ENCODE results near the gene SYK.

Gene SYK

DNA sequence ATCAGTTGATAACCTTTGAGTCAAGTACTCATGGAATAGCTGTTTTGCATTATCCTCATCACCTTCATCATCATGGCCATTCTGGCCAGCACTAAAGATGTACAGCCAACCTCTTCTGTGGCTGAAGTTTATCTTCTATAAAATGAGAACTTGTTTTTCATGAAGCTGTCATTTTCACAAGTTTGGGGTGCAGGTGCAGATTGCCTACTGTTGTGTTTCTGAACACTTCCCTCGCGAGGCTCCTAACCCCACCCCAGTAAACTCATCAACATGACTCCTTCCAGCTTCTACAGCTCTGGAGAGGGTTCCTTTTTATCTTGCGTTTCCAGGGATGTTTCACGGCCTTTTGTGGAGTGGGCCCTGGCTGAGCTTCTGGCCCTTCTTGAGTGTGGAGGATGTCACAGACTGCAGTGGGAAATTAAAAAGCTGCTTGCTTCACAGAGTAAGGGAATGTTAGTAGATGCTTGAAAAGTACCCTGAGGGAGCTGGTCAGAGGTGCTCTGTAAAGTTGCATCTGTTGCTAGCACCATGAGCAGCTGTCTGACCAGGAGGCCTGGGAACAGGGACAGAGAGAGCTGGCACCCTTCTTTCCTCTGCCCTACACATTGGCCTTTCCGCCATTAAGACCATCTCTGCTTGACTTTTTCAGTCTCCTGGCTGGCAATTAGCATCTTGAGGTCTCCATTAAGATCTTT lies 24.9 kb downstream of the SYK start:
- DNase-seq: no peak

- DNase-seq: no peak
Observed at GRCh38 chr9:90827181-90827871, 25.7 kb downstream of the SYK start.

DNA sequence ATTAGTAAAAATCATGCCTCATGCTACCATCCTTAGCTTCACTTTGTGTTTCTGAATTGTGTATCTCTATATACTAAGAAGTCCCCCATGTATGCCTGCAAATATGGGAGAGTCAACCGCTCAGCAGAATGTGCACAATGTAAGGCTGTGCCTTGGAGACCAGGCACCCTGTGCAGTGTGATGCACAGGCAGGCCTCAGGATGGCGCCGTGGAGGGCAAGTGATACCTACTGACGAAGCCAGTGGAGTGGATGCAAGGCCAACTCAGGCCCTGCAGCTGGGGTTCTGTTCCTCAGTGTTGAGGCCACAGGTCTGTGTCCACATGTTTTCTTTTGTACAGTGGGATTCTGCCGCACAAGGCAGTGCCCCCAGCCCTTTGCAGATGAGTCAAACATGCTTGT lies 28.4 kb downstream of the SYK start:
- DNase-seq: no peak

- DNase-seq: no peak
Observed at GRCh38 chr9:90830977-90831376, 29.4 kb downstream of the SYK start.

- DNase-seq: no peak
Observed at GRCh38 chr9:90832261-90832660, 30.6 kb downstream of the SYK start.

- DNase-seq: no peak
Observed at GRCh38 chr9:90834828-90835595, 33.4 kb downstream of the SYK start.

DNA sequence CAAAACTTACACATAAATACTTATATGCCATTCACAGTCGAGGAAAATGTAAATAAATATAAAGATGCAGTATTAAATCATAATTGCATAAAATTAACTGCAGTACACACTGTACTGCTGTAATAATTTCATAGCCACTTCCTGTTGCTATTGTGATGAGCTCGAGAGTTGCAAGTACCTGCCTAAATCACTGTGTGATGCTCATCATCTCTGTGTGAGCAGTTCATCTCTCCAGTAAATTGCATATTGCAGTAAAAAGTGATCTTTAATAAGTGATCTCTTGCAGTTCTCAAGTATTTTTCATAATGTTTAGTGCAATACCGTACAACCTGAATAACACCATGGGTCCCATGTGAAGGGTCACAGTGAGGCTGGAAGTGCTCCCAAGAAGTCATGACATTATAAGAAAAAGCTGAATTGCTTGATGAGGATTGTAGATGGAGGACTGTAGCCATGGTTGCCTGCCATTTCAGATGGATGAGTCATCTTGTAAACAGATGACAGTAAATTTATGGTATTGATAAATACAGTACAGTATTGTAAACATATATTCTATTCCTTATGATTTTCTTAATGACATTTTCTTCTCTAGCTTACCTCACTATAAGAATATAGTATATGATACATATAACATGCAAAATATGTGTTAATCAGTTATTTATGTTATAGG lies 34.9 kb downstream of the SYK start:
- no peak for DNase-seq

- no peak for DNase-seq
Observed at GRCh38 chr9:90838098-90838497, 36.5 kb downstream of the SYK start.

- DNase-seq: no peak
Observed at GRCh38 chr9:90838581-90839154, 37.0 kb downstream of the SYK start.

DNA sequence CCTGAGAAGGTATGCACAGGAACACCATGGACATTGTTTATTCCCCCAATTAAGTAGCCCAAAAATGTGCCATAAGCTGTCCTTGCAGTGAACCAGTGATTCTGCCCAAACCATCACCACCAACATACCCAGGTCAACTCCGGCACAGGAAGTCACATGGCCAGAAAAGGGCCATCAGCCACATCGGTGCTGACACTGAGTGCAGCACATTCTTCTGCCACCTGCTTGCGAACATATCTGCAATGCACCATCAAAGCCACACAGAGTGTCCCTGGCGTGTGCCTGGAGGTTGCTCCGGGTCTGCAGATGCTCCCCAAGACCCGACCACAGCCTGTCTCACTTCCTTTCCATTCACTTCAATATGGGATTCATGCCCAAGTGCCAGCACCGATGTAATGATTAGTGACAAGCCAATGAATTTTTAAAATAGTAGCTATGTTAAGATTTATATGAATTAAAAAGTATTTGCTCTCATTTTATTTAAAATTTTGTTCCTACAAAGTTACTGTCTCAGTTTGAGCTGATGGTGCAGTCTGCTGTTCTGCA lies 37.6 kb downstream of the SYK start:
- no peak for DNase-seq

DNA sequence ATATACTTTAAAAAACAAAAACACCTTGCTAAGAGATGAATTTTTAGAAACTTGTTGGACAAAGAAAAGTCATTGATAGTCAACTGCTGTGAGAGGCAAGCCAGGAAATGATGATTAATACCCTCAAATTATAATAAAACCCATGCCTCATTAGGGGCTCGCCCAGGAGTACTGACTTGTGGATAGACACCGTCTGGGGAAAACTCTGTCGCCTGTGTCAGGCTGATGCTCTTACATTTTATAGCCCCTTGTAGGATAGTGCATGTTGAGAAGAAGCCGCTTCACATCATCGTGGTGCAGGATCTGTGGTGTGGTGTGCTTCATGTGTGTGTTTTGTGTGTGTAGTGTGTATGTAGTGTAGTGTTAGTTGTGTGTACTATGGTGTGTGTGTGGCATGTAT lies 39.1 kb downstream of the SYK start:
- DNase-seq: no peak

GRCh38 chr9:90841213-90841612 lies 39.6 kb downstream of the SYK start:
- no peak for DNase-seq

- DNase-seq: no peak
Observed at GRCh38 chr9:90841615-90842014, 40.0 kb downstream of the SYK start.

GRCh38 chr9:90842176-90842777 lies 40.7 kb downstream of the SYK start:
- DNase-seq: no peak

DNA sequence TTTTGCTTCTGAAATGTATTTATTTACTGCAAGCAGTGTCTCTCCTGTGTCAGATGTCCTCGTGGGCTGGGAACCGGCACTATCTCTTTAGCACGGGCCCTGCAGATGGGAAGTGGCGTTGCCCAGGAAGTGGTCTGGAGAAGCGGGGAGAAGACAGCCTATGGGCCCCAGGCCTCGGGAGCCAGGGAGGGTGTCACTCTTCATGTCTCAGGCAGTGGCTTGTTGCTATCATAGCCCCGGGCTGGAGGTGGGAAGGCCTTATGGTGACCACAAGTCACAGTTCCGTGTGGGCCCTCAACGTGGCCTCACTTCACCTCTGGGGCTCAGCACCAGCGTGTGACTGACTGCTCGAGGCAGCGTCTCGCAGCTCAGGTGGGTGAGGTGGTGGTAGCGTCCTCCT lies 41.4 kb downstream of the SYK start:
- DNase-seq: no peak

GRCh38 chr9:90843525-90843924 lies 41.9 kb downstream of the SYK start:
- DNase-seq: no peak

- no peak for DNase-seq
Observed at GRCh38 chr9:90844326-90844725, 42.7 kb downstream of the SYK start.

DNA sequence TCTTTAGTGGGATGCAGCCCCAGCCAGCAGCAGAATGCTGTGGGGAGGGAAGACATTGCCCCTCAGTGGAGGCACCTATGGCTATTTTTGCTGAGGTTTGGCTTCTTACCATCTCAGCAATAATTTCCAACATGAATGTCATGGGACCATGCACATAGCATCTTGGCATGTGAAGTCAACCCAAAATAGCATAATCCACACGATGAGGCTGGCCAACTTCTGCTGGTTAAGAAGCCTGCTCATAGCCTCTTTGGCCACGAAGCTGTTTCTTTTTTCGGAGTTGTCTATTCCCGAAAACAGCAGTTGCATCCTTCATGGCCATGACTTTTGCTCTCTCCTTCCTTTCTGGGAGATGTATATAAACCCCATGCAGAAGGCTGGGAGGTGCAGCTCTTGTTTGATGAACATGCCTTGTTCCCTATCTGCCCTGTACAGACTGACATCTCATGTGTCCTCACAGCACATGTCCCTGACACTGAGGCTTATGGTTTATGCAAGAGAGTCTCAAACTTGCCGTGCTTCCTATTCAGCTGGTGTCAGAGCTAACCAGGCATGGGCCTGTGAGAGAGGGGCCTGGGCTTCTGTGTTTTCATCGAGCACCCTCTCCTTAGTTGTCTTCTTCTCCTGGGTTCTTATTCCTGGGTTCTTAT lies 45.3 kb downstream of the SYK start:
- no peak for DNase-seq

- DNase-seq: no peak
Observed at GRCh38 chr9:90847971-90848370, 46.4 kb downstream of the SYK start.

DNA sequence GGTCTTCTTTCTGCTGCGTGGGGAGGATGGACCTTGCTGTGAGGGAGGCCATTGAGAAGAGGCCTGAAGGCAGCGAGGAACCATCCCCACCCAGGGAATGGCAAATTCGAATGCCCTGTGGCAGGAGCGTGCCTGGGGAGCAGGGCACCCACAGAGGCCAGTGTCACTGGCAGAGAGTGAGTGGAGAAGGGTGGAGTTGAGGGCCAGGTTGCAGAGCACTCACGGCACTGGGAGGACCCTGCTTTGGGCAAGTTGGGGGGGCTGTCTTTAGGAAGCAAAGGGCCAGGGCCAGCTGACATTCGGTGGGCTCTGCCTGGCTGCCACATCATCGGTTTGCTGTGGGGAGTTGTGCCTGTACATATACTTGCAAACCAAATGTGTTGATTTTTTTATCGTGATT lies 47.2 kb downstream of the SYK start:
- DNase-seq: no peak

GRCh38 chr9:90851444-90851843 lies 49.8 kb downstream of the SYK start:
- no peak for DNase-seq

- no peak for DNase-seq
Observed at GRCh38 chr9:90853945-90854344, 52.3 kb downstream of the SYK start.
